Thyroid gland (tissue), 4 donors: ENCODE measurements around the gene LRMDA. TPM values are rescaled to one million over a fixed set of nuclear protein-coding genes. Genes with fewer than 3 reads are reported as not detected.

ENCODE experiments used
- DNase-seq, 2 donors: peaks; one replicate each; pipeline ENCODE4 v3.0.0-alpha.2; 2019
- H3K27ac ChIP-seq, 3 donors: fragments of 200-600 bp; sonication (generic); 1 replicate in 2 of 3; 2 replicates in 1 of 3; pipeline ENCODE4 v1.5.1; 2016 to 2019; ENCODE audit warnings: mild to moderate bottlenecking in 1 of 3, moderate library complexity in 1 of 3
- H3K27me3 ChIP-seq: fragments of 200-600 bp; sonication (generic); one replicate; pipeline ENCODE4 v1.5.1; 2019
- H3K36me3 ChIP-seq, 2 donors: fragments of 200-600 bp; sonication (generic); one replicate each; pipeline ENCODE4 v1.5.1; 2016 to 2019
- H3K4me1 ChIP-seq, 2 donors: fragments of 200-600 bp; sonication (generic); one replicate each; pipeline ENCODE4 v1.5.1; 2017 to 2019
- H3K4me3 ChIP-seq, 3 donors: fragments of 200-600 bp; sonication (generic); replicated peaks in 1 of 3; 1 replicate in 2 of 3; 2 replicates in 1 of 3; pipeline ENCODE4 v1.5.1; 2016; ENCODE audit warnings: mild to moderate bottlenecking in 1 of 3
- H3K9me3 ChIP-seq: fragments of 200-600 bp; sonication (generic); one replicate; pipeline ENCODE4 v1.5.1; 2017
- POLR2A ChIP-seq, 2 donors: fragments of 450-650 bp; IDR thresholded peaks; one replicate each; pipeline ENCODE4 v1.6.1; 2017; ENCODE audit warnings: antibody characterized with exemption in 2 of 2, mild to moderate bottlenecking in 2 of 2, moderate library complexity in 1 of 2
- WGBS, 2 donors: methylation state at CpG; one replicate each; pipeline ENCODE4 v1.1.5; 2017; 5-methylcytosine and 5-hydroxymethylcytosine counted together
- intact Hi-C: fragments of 100-400 bp; cut with DNase I; formaldehyde crosslinking; loops from one replicate; pipeline ENCODE4 v1.15.1; 2023
- total RNA-seq, 4 donors: library from RNA; depleted of rRNA; stranded (reverse); fragments of >200 nt; gene quantifications; one replicate each; pipeline ENCODE4 v1.2.3, GENCODE V29; 2016
- TF ChIP-seq, protein P1 (sequence below), 6 experiments: fragments of 200-600 bp in 3 of 6; fragments of 450-650 bp in 3 of 6; sonication (generic) in 3 of 6; IDR thresholded peaks; one replicate each; pipeline ENCODE4 v1.5.1; 2016 to 2019; ENCODE audit warnings: antibody characterized with exemption in 6 of 6, mild to moderate bottlenecking in 2 of 6, inconsistent platforms in 1 of 6, moderate library complexity in 1 of 6

Gene LRMDA
- total RNA-seq, 4 donors from 2014 or later = 16.5 to 31.7 (median 23.2) TPM

DNA sequence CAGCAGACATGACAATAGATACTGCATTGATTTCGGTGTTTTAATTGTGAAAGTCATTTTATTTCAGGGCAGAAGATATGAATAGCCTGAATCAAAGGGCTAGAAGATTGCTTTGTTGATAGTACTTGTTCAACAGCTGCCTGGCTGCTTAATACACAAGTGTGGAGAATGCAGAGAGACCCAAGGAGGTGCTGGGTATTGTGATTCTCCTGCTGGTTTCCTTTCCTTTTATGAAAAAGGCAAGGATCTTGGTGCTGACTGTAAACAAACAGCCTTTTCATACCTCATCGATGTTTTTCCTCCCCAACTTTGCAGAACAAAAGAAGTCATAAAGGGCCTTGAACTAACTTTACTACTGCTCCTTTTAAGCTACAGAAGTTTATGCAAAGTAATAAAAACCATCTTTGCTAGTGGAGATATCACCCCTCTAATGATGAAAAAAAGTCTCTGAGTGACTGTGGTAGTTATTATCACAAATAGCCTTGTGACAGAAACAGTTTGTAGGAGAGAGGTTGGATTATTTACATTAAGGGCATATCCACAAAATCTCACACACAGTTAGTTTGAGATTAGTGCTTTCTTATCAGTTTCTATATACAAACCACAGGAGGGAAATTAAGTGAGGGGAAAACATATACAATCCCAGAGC is 800.0 kb downstream of the LRMDA start:
- Histone ChIP-seq H3K4me3 (no peak overlapping the region), H3K36me3 (no peaks in the 10 kb centered on the region), H3K4me1 (no peaks in the 10 kb centered on the region), H3K27ac (no peak overlapping the region), H3K9me3 (no peaks in the 10 kb centered on the region), H3K27me3 (no peaks in the 10 kb centered on the region)
- intact Hi-C loops = no loop called here
- TF ChIP-seq, protein P1, sequence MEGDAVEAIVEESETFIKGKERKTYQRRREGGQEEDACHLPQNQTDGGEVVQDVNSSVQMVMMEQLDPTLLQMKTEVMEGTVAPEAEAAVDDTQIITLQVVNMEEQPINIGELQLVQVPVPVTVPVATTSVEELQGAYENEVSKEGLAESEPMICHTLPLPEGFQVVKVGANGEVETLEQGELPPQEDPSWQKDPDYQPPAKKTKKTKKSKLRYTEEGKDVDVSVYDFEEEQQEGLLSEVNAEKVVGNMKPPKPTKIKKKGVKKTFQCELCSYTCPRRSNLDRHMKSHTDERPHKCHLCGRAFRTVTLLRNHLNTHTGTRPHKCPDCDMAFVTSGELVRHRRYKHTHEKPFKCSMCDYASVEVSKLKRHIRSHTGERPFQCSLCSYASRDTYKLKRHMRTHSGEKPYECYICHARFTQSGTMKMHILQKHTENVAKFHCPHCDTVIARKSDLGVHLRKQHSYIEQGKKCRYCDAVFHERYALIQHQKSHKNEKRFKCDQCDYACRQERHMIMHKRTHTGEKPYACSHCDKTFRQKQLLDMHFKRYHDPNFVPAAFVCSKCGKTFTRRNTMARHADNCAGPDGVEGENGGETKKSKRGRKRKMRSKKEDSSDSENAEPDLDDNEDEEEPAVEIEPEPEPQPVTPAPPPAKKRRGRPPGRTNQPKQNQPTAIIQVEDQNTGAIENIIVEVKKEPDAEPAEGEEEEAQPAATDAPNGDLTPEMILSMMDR (IDR thresholded peaks at IDR 0.05) = no peak
- no peak for TF ChIP-seq POLR2A (IDR thresholded peaks at IDR 0.05)
- DNase-seq = no peak
- WGBS, 2 donors = 39% methylated on average over 2 of the region's 2 CpGs

DNA sequence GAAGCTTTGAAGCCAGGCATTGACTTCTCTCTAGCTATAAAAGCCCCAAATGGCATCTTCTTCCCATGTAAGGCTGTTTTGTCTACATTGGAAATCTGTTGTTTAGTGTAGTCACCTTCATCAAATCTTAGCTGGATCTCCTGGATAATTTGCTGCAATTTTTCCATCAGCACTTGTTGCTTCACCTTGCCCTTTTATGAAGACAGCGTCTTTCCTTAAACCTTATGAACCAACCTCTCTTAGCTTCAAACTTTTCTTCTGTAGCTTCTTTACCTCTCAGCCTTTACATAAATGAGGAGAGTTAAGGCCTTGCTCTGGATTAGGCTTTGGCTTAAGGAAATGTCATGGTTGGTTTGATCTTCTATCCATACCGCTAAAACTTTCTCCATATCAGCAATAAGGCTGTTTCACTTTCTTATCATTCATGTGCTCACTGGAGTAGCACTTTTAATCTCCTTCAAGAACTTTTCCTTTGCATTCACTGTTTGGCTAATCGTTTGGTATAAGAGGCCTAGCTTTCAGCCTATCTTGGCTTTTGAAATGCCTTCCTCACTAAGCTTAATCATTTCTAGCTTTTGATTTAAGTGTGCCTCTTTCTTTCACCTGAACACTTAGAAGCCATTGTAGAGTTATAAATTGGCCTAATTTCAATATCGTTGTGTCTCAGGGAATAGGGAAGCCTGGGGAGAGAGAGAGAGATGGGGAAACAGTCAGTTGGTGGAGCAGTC is 803.2 kb downstream of the LRMDA start:
- WGBS, 2 donors = 82 to 83% methylated on average over 4 of the region's 4 CpGs
- H3K4me1 ChIP-seq = no peaks in the 10 kb centered on the region
- DNase-seq = no peak

DNA sequence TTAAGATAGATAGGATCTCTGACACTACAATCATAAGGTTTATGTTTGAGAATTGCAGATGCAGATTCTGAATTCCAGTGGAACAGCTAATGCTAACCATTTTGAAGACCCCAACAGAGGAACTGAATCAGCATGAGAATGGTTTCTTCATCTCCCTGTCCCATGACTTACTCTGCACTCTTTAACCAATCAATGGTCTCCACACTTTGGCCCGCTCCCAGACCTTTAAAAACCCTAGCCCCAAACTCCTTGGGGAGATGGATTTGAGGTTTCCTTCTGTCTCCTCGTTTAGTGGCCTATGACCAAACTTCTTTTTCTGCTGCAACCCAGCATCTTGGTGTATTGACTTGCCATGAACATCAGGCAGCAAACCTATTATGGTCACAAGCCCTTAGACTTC is 804.9 kb downstream of the LRMDA start:
- no peak for DNase-seq
- Histone ChIP-seq H3K36me3 (no peaks in the 10 kb centered on the region), H3K4me1 (no peaks in the 10 kb centered on the region), H3K27ac (no peak overlapping the region), H3K9me3 (no peaks in the 10 kb centered on the region), H3K4me3 (no peak overlapping the region), H3K27me3 (no peaks in the 10 kb centered on the region)
- no peak for TF ChIP-seq POLR2A (IDR thresholded peaks at IDR 0.05)
- TF ChIP-seq, protein P1 (IDR thresholded peaks at IDR 0.05) = no peak
- 66 to 75% methylated on average over 2 of the region's 2 CpGs for WGBS, 2 donors
- intact Hi-C loops = no loop called here

More for the DNA sequence above, 803.2 kb downstream of the LRMDA start:
- Histone ChIP-seq H3K27me3 (no peaks in the 10 kb centered on the region), H3K36me3 (no peaks in the 10 kb centered on the region), H3K27ac (no peak overlapping the region), H3K4me3 (no peak overlapping the region), H3K9me3 (no peaks in the 10 kb centered on the region)
- intact Hi-C loops = no loop called here
- TF ChIP-seq, protein P1 (IDR thresholded peaks at IDR 0.05) = no peak
- no peak for TF ChIP-seq POLR2A (IDR thresholded peaks at IDR 0.05)

DNA sequence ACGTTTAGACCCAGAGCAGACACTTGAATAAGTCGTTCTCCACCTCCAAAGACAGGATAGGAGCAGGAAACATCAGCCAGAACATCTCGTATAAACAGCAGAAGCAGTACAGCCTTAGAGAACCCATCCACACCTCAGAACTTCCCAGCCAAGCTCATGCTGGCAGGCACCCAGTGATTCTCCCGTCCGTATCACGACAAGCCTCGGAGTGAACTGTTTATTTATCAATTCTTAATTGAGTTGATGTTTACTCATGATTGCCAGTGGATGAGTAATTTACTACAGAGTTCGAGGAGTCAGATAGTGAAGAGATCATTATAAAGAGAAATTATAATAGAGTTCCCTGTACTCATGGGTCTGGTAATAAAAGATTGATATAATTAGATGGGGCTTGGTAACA is 811.5 kb downstream of the LRMDA start:
- WGBS, 2 donors = 21 to 30% methylated on average over 8 of the region's 8 CpGs
- peak; percentile 28 to 48 for DNase-seq
- no peaks in the 10 kb centered on the region for H3K36me3 ChIP-seq
- intact Hi-C loops = no loop called here
- no peak overlapping the region for H3K4me3 ChIP-seq
- no peak overlapping the region for H3K27ac ChIP-seq
- no peaks in the 10 kb centered on the region for H3K9me3 ChIP-seq
- TF ChIP-seq POLR2A (IDR thresholded peaks at IDR 0.05) = no peak
- TF ChIP-seq, protein P1 (IDR thresholded peaks at IDR 0.05) = no peak
- peaks cover 0 to 5% of the 10 kb centered on the region in 2 donors for H3K4me1 ChIP-seq
- no peaks in the 10 kb centered on the region for H3K27me3 ChIP-seq

DNA sequence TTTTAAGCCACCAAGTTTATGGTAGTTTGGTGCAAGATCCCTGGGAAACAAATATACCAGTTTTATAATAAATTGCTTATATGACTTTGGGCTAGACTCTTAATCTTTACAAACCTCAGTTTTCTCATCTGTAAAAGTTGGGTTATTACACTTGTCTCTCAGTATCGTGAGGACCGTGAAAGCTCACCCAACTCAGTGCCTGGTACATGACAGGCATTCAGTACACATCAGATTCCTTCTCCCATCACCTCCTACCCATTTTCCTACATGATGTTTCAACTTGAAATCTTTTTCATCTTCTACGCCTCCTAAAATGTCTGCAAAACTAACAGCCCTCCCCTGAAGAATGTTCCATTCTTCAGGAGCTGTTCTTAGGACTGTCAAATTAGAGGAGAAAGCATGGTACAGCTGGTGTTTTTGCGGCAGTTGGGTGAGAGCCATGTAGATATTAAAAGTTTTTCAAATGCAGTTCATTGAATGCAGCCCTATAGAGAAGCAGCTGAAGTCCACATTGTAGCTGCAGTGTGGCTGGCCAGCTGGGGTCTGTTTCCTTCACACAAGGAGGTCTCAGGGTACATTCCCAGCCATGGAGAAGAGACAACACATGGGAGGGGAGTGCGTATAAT is 812.8 kb downstream of the LRMDA start:
- Histone ChIP-seq H3K27ac (no peak overlapping the region), H3K36me3 (no peaks in the 10 kb centered on the region), H3K27me3 (no peaks in the 10 kb centered on the region), H3K9me3 (no peaks in the 10 kb centered on the region), H3K4me3 (no peak overlapping the region), H3K4me1 (peaks cover 0 to 5% of the 10 kb centered on the region in 2 donors)
- no peak for DNase-seq
- TF ChIP-seq POLR2A (IDR thresholded peaks at IDR 0.05) = no peak
- TF ChIP-seq, protein P1 (IDR thresholded peaks at IDR 0.05) = no peak
- WGBS, 2 donors = 97% methylated on average over 5 of the region's 5 CpGs
- intact Hi-C loops = no loop called here
